Anterior cingulate cortex (tissue), 58 donors: ENCODE measurements around the gene PDZRN4.
"Not testable (repeated sequence)": the region's sequence is repeated elsewhere in the genome, so short reads cannot be mapped to it uniquely, and the experiment has no call there.

ENCODE experiments used
- DNase-seq, 58 donors: peaks; one replicate each; lab custom pipeline; 2025; lab: John Stamatoyannopoulos, UW

PDZRN4 gene

DNA sequence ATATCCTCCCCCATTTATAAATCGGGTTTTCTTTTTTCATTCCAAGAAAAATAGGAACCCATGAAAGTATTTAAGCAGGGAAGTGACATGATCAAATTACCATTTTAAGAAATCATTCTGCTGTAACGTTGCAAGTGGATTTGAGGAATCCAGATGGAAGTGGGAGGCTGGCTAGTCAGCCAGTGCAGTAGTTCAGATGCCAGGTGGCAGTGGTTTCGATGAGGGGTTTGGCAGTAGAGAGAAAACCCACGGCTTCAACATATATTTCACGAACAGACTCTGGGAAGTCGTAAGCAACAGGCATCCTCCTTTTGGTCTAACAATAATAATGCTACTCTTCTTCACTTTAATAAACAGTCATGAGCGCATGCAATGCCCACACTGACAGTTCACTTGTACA is 25.0 kb downstream of the PDZRN4 start:
- peak in 15 of 58 donors; percentile 3 to 43 (median 19) for DNase-seq

DNA sequence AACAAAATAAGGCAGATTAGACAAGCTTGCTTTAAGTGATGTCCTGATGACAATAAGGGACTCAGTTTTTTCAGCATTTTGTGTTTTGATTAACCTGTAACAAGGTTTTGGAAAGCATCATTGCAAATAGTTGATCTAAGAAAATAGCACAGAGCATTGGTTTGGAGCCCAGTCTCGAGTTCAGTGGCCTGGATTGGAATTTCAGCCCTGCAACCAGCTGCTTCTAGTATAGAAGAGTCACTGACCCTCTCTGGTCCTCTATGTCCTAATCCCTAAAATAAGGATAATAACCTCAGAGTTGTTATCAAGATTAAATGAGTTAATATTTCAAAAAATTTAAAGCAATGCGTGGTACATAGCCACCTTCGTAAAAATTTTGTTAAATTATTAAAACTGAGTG is 25.5 kb downstream of the PDZRN4 start:
- no peak for DNase-seq

GRCh38 chr12:41217727-41218126 is 29.6 kb downstream of the PDZRN4 start:
- no peak for DNase-seq

- no peak for DNase-seq
Observed at GRCh38 chr12:41220931-41221330, 32.8 kb downstream of the PDZRN4 start.

DNA sequence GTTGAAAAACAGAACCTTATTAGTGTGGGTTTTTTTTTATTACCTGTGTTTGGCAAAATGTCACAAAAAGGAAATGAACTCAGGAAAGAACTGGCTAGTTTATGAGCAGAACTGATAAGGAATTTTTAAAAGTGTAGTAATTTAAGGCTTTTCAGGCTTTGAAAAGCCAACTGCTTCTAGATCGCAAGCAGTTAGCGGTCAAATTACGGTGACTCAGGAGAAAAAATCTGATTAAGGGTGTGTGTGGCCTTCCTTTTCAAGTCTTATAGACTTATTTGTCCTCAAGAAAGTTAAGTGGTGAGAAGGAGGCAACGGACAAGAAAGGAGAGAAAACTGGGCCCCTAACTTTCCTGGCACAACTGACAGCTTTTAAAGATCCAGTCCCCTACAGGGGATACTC is 33.4 kb downstream of the PDZRN4 start:
- DNase-seq: no peak

- DNase-seq: no peak
Observed at GRCh38 chr12:41223600-41223999, 35.5 kb downstream of the PDZRN4 start.

DNA sequence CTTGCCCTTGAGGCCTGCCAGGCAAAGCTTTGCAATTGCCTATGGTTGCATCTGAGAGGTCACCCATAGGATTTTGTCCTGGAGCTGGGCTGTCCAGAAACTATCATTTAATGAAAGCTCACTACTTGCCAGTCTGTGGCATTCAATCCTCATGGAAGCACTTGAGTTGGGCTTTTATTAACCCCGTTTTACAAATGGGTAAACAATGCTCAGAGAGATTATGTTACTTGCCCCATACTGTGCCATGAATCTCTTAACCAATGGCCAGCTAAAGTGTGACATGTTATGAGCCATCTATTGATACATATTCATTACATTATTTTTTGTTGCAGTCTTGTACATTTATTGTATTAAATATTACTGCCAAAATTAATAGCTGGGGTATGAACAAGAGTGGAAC is 35.9 kb downstream of the PDZRN4 start:
- DNase-seq: no peak

GRCh38 chr12:41225179-41225578 is 37.1 kb downstream of the PDZRN4 start:
- DNase-seq: no peak

GRCh38 chr12:41228066-41228820 is 40.1 kb downstream of the PDZRN4 start:
- DNase-seq: no peak

- DNase-seq: no peak
Observed at GRCh38 chr12:41230756-41231155, 42.6 kb downstream of the PDZRN4 start.

DNA sequence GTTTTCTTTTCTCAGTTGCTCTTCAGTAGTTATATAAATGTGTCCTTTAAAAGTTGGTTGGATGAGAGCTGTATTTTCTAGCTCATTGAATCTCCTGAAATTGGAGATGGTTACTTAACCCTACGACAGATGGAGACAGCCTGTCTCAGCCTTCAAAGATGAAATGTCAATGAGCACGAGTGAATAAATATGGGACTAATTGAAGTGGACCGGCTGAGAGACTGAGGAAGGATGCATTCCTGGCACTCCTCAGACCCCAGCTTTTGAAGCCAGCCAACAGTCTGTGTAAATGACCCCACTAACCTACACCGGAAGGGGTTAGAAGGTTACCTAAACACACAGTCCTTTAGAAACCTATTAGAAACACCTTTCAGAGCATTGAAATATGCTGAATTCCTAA is 46.6 kb downstream of the PDZRN4 start:
- no peak for DNase-seq

DNA sequence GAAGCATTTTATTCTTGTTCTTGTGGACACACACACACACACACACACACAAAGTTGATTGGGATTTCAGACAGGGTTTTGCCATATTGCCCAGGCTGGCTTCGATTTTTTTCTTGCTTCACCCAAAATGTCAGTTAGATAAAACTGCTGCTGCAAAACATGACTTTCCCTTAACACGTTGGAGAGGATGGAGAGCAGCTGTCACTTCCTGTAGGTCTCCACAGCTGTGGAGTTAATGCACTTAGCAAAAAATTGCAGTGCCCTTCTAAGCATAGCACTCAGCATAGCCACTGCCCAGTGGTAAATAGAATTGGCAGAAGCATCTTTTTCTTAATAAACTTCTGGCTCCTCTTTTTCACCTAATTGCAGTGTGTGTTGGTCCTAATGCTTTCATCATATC is 54.5 kb downstream of the PDZRN4 start:
- DNase-seq: no peak

DNA sequence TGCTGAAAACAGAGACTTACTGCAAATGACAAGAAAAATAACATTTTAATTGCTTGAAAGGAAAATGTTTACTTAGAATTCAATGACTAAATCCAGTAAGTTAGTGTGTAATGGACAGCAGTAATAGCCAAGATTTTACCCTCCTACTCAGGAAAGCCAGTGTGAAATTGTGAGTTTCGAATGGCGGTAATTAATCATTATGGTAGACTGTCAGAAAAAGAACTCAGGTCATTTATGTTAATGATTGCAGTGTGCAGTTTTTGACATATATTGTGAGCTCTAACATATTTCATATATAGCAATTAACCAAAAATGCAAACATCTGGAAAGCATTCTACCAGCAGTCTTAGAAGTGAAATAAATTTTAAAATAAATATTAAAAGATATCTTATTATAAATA is 60.3 kb downstream of the PDZRN4 start:
- no peak for DNase-seq

DNA sequence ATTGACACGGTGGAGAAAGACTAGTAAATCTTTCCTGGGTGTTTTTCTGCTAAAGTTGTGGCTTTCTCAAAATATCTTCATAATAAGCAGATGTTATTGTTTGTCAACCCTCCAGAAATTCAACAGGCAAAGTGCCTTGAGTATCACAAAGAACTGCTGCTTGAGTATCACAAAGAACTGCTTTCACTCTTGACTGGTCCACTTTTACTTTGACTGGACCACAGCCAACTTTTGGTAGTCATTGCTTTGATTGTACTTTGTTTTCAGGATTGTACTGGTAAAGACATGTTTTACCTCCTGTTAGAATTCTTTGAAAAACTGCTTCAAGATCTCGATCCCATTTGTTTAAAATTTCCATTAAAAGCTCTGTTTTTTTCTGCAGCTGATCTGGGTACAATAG is 62.6 kb downstream of the PDZRN4 start:
- DNase-seq: peak in 2 of 58 donors; percentile 5 to 10

GRCh38 chr12:41254004-41254914 is 66.1 kb downstream of the PDZRN4 start:
- no peak for DNase-seq

GRCh38 chr12:41263196-41263595 is 75.1 kb downstream of the PDZRN4 start:
- DNase-seq: not testable (repeated sequence)

- DNase-seq: no peak
Observed at GRCh38 chr12:41264281-41264680, 76.2 kb downstream of the PDZRN4 start.

DNA sequence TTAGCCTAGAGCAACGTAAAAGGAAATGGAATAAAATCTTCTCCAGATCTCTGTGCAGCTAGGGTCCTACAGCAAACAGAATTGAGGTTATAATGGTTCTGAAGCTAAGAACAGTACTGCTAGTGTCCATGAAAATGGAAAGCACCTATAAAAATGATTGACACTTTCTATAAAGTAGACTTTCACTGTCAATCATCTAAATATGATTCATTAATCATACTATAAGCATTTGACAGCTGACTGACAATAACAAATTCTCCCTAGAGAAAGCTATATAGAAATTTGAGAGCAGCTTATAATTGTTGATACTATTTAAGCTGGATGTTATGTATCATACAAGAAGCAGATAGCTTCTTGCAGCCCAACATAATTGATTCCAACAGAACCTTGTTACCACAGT is 80.9 kb downstream of the PDZRN4 start:
- no peak for DNase-seq

GRCh38 chr12:41271489-41271888 is 83.4 kb downstream of the PDZRN4 start:
- DNase-seq: no peak

DNA sequence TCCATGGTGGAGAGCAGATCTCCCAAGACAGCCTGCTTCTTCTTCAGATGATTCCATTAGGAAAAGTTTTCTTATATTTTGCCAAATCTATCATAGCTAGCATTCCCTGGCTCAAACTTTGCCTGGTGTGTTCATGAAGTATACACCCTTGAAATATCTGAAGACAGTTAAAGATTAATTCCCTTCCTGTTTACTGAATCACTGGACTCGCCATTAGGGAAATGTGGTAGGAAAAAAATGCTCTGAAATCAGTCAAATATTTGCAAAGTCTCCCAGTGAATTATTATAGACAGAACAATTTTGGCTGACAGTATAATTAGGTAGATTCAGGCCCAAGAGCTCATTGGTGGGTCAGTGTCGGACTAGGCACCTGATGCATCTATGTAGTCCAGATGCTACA is 86.5 kb downstream of the PDZRN4 start:
- no peak for DNase-seq

GRCh38 chr12:41277100-41277945 is 89.2 kb downstream of the PDZRN4 start:
- peak in 20 of 58 donors; percentile 1 to 46 (median 6) for DNase-seq
